H9 (cell line): ENCODE measurements around the gene PDPR. TPM values are rescaled to one million over a fixed set of nuclear protein-coding genes. Genes with fewer than 3 reads are reported as not detected.
"Not testable (repeated sequence)": the region's sequence is repeated elsewhere in the genome, so short reads cannot be mapped to it uniquely, and the experiment has no call there.

Experiments
- DNase-seq: peaks from one replicate; pipeline ENCODE4 v3.0.0-alpha.2; 2017
- H2AFZ ChIP-seq: one replicate; pipeline ENCODE4 v1.6.1; 2013; ENCODE audit warnings: mild to moderate bottlenecking, low read length, control low read depth, moderate library complexity
- H2AK5ac ChIP-seq: 2 replicates; pipeline ENCODE4 v1.6.1; 2013; ENCODE audit warnings: low read length, control low read depth, mixed read lengths; ENCODE audit not compliant: insufficient read length
- H2BK120ac ChIP-seq: one replicate; pipeline ENCODE4 v1.6.1; 2013; ENCODE audit warnings: low read depth, mild to moderate bottlenecking, low read length, control low read depth, inconsistent platforms; ENCODE audit not compliant: poor library complexity, severe bottlenecking
- H2BK12ac ChIP-seq: 2 replicates; pipeline ENCODE4 v1.6.1; 2013; ENCODE audit warnings: low read length, control low read depth, mixed read lengths, low read depth; ENCODE audit not compliant: insufficient read length
- H2BK15ac ChIP-seq: 2 replicates; pipeline ENCODE4 v1.6.1; 2013; ENCODE audit warnings: low read depth, low read length, control low read depth
- H2BK20ac ChIP-seq: one replicate; pipeline ENCODE4 v1.6.1; 2013; ENCODE audit warnings: low read depth, mild to moderate bottlenecking, low read length, control low read depth, inconsistent platforms; ENCODE audit not compliant: poor library complexity, severe bottlenecking
- H2BK5ac ChIP-seq: 2 replicates; pipeline ENCODE4 v1.6.1; 2013; ENCODE audit warnings: low read length, control low read depth, mixed read lengths; ENCODE audit not compliant: insufficient read length
- H3K14ac ChIP-seq: 2 replicates; pipeline ENCODE4 v1.6.1; 2013; ENCODE audit warnings: low read length, control low read depth; ENCODE audit not compliant: insufficient read depth
- H3K18ac ChIP-seq: 2 replicates; pipeline ENCODE4 v1.6.1; 2013; ENCODE audit warnings: low read depth, mild to moderate bottlenecking, mixed read lengths, low read length, control low read depth; ENCODE audit not compliant: insufficient read length
- H3K23ac ChIP-seq: 2 replicates; pipeline ENCODE4 v1.6.1; 2013; ENCODE audit warnings: low read length, control low read depth, mixed read lengths, low read depth; ENCODE audit not compliant: insufficient read length
- H3K23me2 ChIP-seq: 2 replicates; pipeline ENCODE4 v1.6.1; 2013; ENCODE audit warnings: low read depth, mild to moderate bottlenecking, mixed read lengths, low read length, control low read depth; ENCODE audit not compliant: insufficient read length, poor library complexity, severe bottlenecking
- H3K27ac ChIP-seq: 2 replicates; pipeline ENCODE4 v1.5.1; 2013; ENCODE audit warnings: low read length, control low read depth, mixed read lengths, low read depth; ENCODE audit not compliant: insufficient read length
- H3K27me3 ChIP-seq: 2 replicates; pipeline ENCODE4 v1.6.1; 2013; ENCODE audit warnings: low read length, control low read depth, inconsistent platforms; ENCODE audit not compliant: insufficient read depth
- H3K4ac ChIP-seq: 2 replicates; pipeline ENCODE4 v1.6.1; 2013; ENCODE audit warnings: low read depth, mild to moderate bottlenecking, control low read depth, inconsistent platforms, low read length, moderate library complexity
- H3K4me1 ChIP-seq: 2 replicates; pipeline ENCODE4 v1.6.1; 2013; ENCODE audit warnings: low read length, control low read depth, inconsistent platforms; ENCODE audit not compliant: insufficient read depth
- H3K4me2 ChIP-seq: 2 replicates; pipeline ENCODE4 v1.6.1; 2013; ENCODE audit warnings: low read length, control low read depth, mixed read lengths; ENCODE audit not compliant: insufficient read length, insufficient read depth
- H3K56ac ChIP-seq: 2 replicates; pipeline ENCODE4 v1.6.1; 2013; ENCODE audit warnings: low read depth, mild to moderate bottlenecking, mixed read lengths, low read length, control low read depth; ENCODE audit not compliant: insufficient read length
- H3K79me1 ChIP-seq: 2 replicates; pipeline ENCODE4 v1.6.1; 2013; ENCODE audit warnings: low read depth, mild to moderate bottlenecking, moderate library complexity, low read length, control low read depth, inconsistent platforms; ENCODE audit not compliant: insufficient read depth, poor library complexity, severe bottlenecking
- H3K79me2 ChIP-seq: 2 replicates; pipeline ENCODE4 v1.6.1; 2013; ENCODE audit warnings: low read length, control low read depth, inconsistent platforms; ENCODE audit not compliant: insufficient read depth
- H3K9ac ChIP-seq: 2 replicates; pipeline ENCODE4 v1.6.1; 2013; ENCODE audit warnings: low read length, control low read depth, mixed read lengths; ENCODE audit not compliant: insufficient read length; ENCODE audit errors: extremely low read depth
- H3K9me3 ChIP-seq: one replicate; pipeline ENCODE4 v1.6.1; 2013; ENCODE audit warnings: low read depth, low read length, inconsistent platforms; ENCODE audit not compliant: control insufficient read depth
- H3T11ph ChIP-seq: one replicate; pipeline ENCODE4 v1.6.1; 2013; ENCODE audit warnings: mild to moderate bottlenecking, low read length, control low read depth, inconsistent platforms
- H4K20me1 ChIP-seq: one replicate; pipeline ENCODE4 v1.6.1; 2013; ENCODE audit not compliant: control insufficient read depth, insufficient read length, insufficient read depth
- H4K5ac ChIP-seq: 2 replicates; pipeline ENCODE4 v1.6.1; 2013; ENCODE audit warnings: low read depth, mild to moderate bottlenecking, mixed read lengths, low read length, control low read depth; ENCODE audit not compliant: insufficient read length
- H4K8ac ChIP-seq: replicated peaks from 2 replicates; pipeline ENCODE4 v1.6.1; 2013; ENCODE audit warnings: low read length, control low read depth, mixed read lengths, low read depth; ENCODE audit not compliant: insufficient read length
- H4K91ac ChIP-seq: 2 replicates; pipeline ENCODE4 v1.6.1; 2013; ENCODE audit warnings: low read depth, mild to moderate bottlenecking, moderate library complexity, mixed read lengths, low read length, control low read depth; ENCODE audit not compliant: insufficient read length
- H3K27ac Mint-ChIP-seq, 3 experiments: 2 replicates in 2 of 3; 3 replicates in 1 of 3; pipeline ENCODE4 v1.8.0; 2020 to 2021; ENCODE audit warnings: mixed read lengths in 3 of 3, mild to moderate bottlenecking in 1 of 3, moderate library complexity in 1 of 3
- H3K27me3 Mint-ChIP-seq: 2 replicates; pipeline ENCODE4 v1.8.0; 2021; ENCODE audit warnings: low read depth, mild to moderate bottlenecking, moderate library complexity, mixed read lengths
- H3K36me3 Mint-ChIP-seq, 3 experiments: 2 replicates in 2 of 3; 3 replicates in 1 of 3; pipeline ENCODE4 v1.8.0; 2020 to 2021; ENCODE audit warnings: low read depth in 3 of 3, mixed read lengths in 3 of 3; ENCODE audit not compliant: insufficient read depth in 1 of 3
- H3K4me1 Mint-ChIP-seq, 2 experiments: 2 replicates each; pipeline ENCODE4 v1.8.0; 2020; ENCODE audit warnings: mixed read lengths in 2 of 2
- H3K4me3 Mint-ChIP-seq, 2 experiments: 2 replicates in 1 of 2; 3 replicates in 1 of 2; pipeline ENCODE4 v1.8.0; 2020 to 2021; ENCODE audit warnings: mild to moderate bottlenecking in 2 of 2, mixed read lengths in 2 of 2, moderate library complexity in 1 of 2
- H3K9me3 Mint-ChIP-seq, 2 experiments: 2 replicates in 1 of 2; 3 replicates in 1 of 2; pipeline ENCODE4 v1.8.0; 2020; ENCODE audit warnings: mild to moderate bottlenecking in 2 of 2, mixed read lengths in 2 of 2, moderate library complexity in 1 of 2
- CTCF ChIP-seq: fragments of 200-600 bp; sonication (generic); conservative IDR thresholded peaks from 3 replicates; pipeline ENCODE4 v1.8.0; 2021; ENCODE audit warnings: antibody characterized with exemption, mild to moderate bottlenecking
- WGBS: extraction: QIAGEN DNeasy Blood & Tissue Kit; methylation state at CpG from one replicate; pipeline ENCODE4 v1.1.7; 2013; ENCODE audit warnings: missing lambda C conversion rate, low lambda C conversion rate, mixed read lengths; ENCODE audit not compliant: insufficient read length; ENCODE audit errors: extremely low coverage; 5-methylcytosine and 5-hydroxymethylcytosine counted together
- total RNA-seq: library from RNA; stranded (reverse); gene quantifications from 2 replicates; pipeline ENCODE4 v1.2.1, GENCODE V29; 2021

PDPR gene
- total RNA-seq, 1 experiment from 2014 or later = 37.2 TPM

- H3K23me2 ChIP-seq = no peaks in the 10 kb centered on the region
- no peak overlapping the region for H2BK15ac ChIP-seq
- no peaks in the 10 kb centered on the region for H3K4me1 ChIP-seq
- TF ChIP-seq CTCF = no peak
- Mint-ChIP-seq H3K9me3 (no peaks in the 10 kb centered on the region), H3K36me3 (peaks cover 2 to 12% (median 5%) of the 10 kb centered on the region in 3 experiments; a peak in 5 of 7 replicates), H3K27me3 (no peaks in the 10 kb centered on the region), H3K27ac (peak overlapping the region in 2 of 3 experiments; percentile 25 to 50; a peak in 3 of 7 replicates), H3K4me1 (peaks cover 0 to 5% of the 10 kb centered on the region in 2 experiments; a peak in 1 of 4 replicates), H3K4me3 (no peak overlapping the region)
- no peak overlapping the region for H2AFZ ChIP-seq
- H3T11ph ChIP-seq = no peak overlapping the region
- no peak overlapping the region for H2BK120ac ChIP-seq
- no CpG with 5 or more reads among the region's 10 CpGs for WGBS
- H4K91ac ChIP-seq = no peak overlapping the region
- H3K4me2 ChIP-seq = no peak overlapping the region
- no peak overlapping the region for H2BK20ac ChIP-seq
- no peak overlapping the region for H3K23ac ChIP-seq
- H4K8ac ChIP-seq = no peak overlapping the region
- H3K79me2 ChIP-seq = no peaks in the 10 kb centered on the region
- no peak overlapping the region for H2BK5ac ChIP-seq
- no peak for DNase-seq
- no peak overlapping the region for H3K18ac ChIP-seq
- H2AK5ac ChIP-seq = no peak overlapping the region
- H4K5ac ChIP-seq = no peak overlapping the region
- H3K9me3 ChIP-seq = no peaks in the 10 kb centered on the region
- no peak overlapping the region for H3K4ac ChIP-seq
- H3K9ac ChIP-seq = no peak overlapping the region
- no peak overlapping the region for H3K27ac ChIP-seq
- H3K14ac ChIP-seq = no peak overlapping the region
- no peaks in the 10 kb centered on the region for H3K79me1 ChIP-seq
- no peaks in the 10 kb centered on the region for H4K20me1 ChIP-seq
- no peak overlapping the region for H2BK12ac ChIP-seq
- no peaks in the 10 kb centered on the region for H3K27me3 ChIP-seq
- no peak overlapping the region for H3K56ac ChIP-seq
Observed at GRCh38 chr16:70163596-70163995, 49.5 kb downstream of the PDPR start.

- H3K23ac ChIP-seq, H3K9ac ChIP-seq, H3K4me3 Mint-ChIP-seq, H3K79me1 ChIP-seq, H3K23me2 ChIP-seq, H3K9me3 Mint-ChIP-seq, H3K56ac ChIP-seq, H3K36me3 Mint-ChIP-seq, H4K20me1 ChIP-seq, H3K79me2 ChIP-seq, H2BK120ac ChIP-seq, H3K4ac ChIP-seq, H3T11ph ChIP-seq, H4K91ac ChIP-seq, H3K27ac Mint-ChIP-seq, H3K9me3 ChIP-seq, H4K5ac ChIP-seq, H2BK20ac ChIP-seq, H3K4me1 Mint-ChIP-seq, H2AK5ac ChIP-seq, DNase-seq, H3K4me2 ChIP-seq, H2AFZ ChIP-seq, H2BK15ac ChIP-seq, H4K8ac ChIP-seq, H3K18ac ChIP-seq, H3K27me3 ChIP-seq, H2BK5ac ChIP-seq, H2BK12ac ChIP-seq, H3K4me1 ChIP-seq, H3K27me3 Mint-ChIP-seq, H3K14ac ChIP-seq, H3K27ac ChIP-seq: not testable (repeated sequence)
- WGBS = no CpG with 5 or more reads among the region's 10 CpGs
Observed at GRCh38 chr16:70166688-70167087, 52.6 kb downstream of the PDPR start.
